Measurements from ENCODE around the gene PJA2.
"Not testable (repeated sequence)": the region's sequence is repeated elsewhere in the genome, so short reads cannot be mapped to it uniquely, and the experiment has no call there.

The PJA2 gene

GRCh38 chr5:109409844-109410388, at the start of gene PJA2:
Gene PJA2 (minus strand): TSS chr5:109409974. CDS start chr5:109383433, 26,541 bp downstream.
- FAIRE-seq (peak; percentile 89), DNase-seq (ENCODE audit: insufficient read length, low spot score) (peak; percentile 96)

- peak; percentile 81 for DNase-seq (ENCODE audit: insufficient read length, low spot score)
- peak; percentile 86 for FAIRE-seq
Observed at GRCh38 chr5:109455598-109456096, 45.9 kb upstream of the PJA2 start.

GRCh38 chr5:109454731-109455505, 45.1 kb upstream of the PJA2 start:
- FAIRE-seq (no peak), DNase-seq (ENCODE audit: insufficient read length, low spot score) (no peak)

GRCh38 chr5:109453251-109453650, 43.5 kb upstream of the PJA2 start:
- DNase-seq (ENCODE audit: insufficient read length, low spot score), result no peak
- no peak for FAIRE-seq

GRCh38 chr5:109452661-109453060, 42.9 kb upstream of the PJA2 start:
- no peak for FAIRE-seq

GRCh38 chr5:109451146-109451545, 41.4 kb upstream of the PJA2 start:
- no peak for DNase-seq (ENCODE audit: insufficient read length, low spot score)
- FAIRE-seq, result no peak

More at GRCh38 chr5:109452661-109453060, 42.9 kb upstream of the PJA2 start:
- no peak for DNase-seq (ENCODE audit: insufficient read length, low spot score)

GRCh38 chr5:109450129-109450877, 40.5 kb upstream of the PJA2 start:
- DNase-seq (ENCODE audit: insufficient read length, low spot score), result no peak
- no peak for FAIRE-seq

GRCh38 chr5:109448838-109449237, 39.1 kb upstream of the PJA2 start:
- FAIRE-seq (no peak), DNase-seq (ENCODE audit: insufficient read length, low spot score) (no peak)

GRCh38 chr5:109439590-109439989, 29.8 kb upstream of the PJA2 start:
- no peak for DNase-seq (ENCODE audit: insufficient read length, low spot score)
- no peak for FAIRE-seq

- FAIRE-seq (no peak), DNase-seq (ENCODE audit: insufficient read length, low spot score) (no peak)
Observed at GRCh38 chr5:109426075-109426474, 16.3 kb upstream of the PJA2 start.

- not testable (repeated sequence) for FAIRE-seq; DNase-seq (ENCODE audit: insufficient read length, low spot score)
Observed at GRCh38 chr5:109425521-109425920, 15.7 kb upstream of the PJA2 start.

- no peak for FAIRE-seq
Observed at GRCh38 chr5:109421956-109422355, 12.2 kb upstream of the PJA2 start.

GRCh38 chr5:109418712-109419352, 9.1 kb upstream of the PJA2 start:
- FAIRE-seq, result no peak
- no peak for DNase-seq (ENCODE audit: insufficient read length, low spot score)

More at GRCh38 chr5:109421956-109422355, 12.2 kb upstream of the PJA2 start:
- no peak for DNase-seq (ENCODE audit: insufficient read length, low spot score)

GRCh38 chr5:109416882-109417281, 7.1 kb upstream of the PJA2 start:
- no peak for DNase-seq (ENCODE audit: insufficient read length, low spot score)
- FAIRE-seq, result no peak

- not testable (repeated sequence) for FAIRE-seq; DNase-seq (ENCODE audit: insufficient read length, low spot score)
Observed at GRCh38 chr5:109413921-109414461, 4.2 kb upstream of the PJA2 start.

- no peak for DNase-seq (ENCODE audit: insufficient read length, low spot score)
- FAIRE-seq, result no peak
Observed at GRCh38 chr5:109413458-109413857, 3.7 kb upstream of the PJA2 start.

- FAIRE-seq (no peak), DNase-seq (ENCODE audit: insufficient read length, low spot score) (no peak)
Observed at GRCh38 chr5:109412981-109413402, 3.2 kb upstream of the PJA2 start.

- FAIRE-seq, result no peak
- peak; percentile 52 for DNase-seq (ENCODE audit: insufficient read length, low spot score)
Observed at GRCh38 chr5:109411627-109412026, 1.9 kb upstream of the PJA2 start.

GRCh38 chr5:109411149-109411514, 1.4 kb upstream of the PJA2 start:
- FAIRE-seq (no peak), DNase-seq (ENCODE audit: insufficient read length, low spot score) (no peak)

- FAIRE-seq, result no peak
Observed at GRCh38 chr5:109410389-109411148, 795 bp upstream of the PJA2 start.

More at GRCh38 chr5:109410389-109411148, 795 bp upstream of the PJA2 start:
- DNase-seq (ENCODE audit: insufficient read length, low spot score), result peak; percentile 57
